ENCODE measurements around the gene ABCA7. TPM values are rescaled to one million over a fixed set of nuclear protein-coding genes. Genes with fewer than 3 reads are reported as not detected.

Gene ABCA7
- total RNA-seq: 10 to 100 TPM in 1 of 2 experiments, 1 to 10 TPM in 1; 9.8 to 11.2 TPM

DNA sequence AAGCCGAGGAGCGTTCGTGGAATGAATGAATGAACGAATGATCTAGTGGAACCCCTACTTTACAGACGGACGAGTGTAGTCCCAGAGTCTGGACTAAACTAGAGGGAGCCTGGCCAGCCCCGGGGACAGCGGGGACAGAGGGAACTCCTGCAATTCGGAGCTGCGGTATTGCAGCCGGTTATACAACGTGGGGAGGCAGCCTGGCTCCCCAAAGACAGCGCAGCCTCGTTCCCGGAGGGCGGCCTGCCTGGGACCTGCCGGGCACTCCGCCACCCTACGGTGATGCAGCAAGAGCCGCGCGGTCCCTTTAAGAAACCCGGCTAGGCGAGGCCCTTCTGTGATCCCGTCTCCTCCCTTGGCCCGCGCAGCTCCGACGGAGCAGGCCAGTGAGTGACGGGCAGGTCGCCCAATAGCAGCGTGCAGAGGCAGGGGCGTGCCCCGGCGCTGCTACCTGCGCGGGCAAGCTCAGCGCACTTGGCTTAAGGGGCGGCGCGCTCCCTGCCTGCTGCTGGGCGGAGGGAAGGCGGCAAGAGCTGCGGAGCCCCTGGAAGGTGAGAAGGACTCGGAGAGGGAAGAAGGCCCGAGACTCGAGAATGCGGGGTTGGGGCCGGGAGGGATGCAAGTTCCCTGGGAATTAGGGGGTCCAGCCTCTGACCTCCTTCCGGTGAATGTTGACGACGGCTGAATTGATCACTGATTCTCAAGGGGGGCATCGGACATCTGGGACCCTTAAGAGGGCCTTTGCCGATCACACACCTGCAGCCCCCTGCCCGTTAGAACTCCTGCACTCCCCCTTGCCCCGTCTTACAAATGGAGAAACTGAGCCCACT is at the start of gene ABCA7:
Gene ABCA7, plus strand, starts transcription at position 462 of the 830 bp plus-strand sequence. CDS start 1,255 bp downstream, outside the sequence.
- Mint-ChIP-seq H3K9me3 (no peaks in the 10 kb centered on the region), H3K4me3 (peak within 1 kb of the TSS; percentile 88), H3K27me3 (no peaks in the 10 kb centered on the region), H3K36me3 (peaks cover 24% of the 10 kb centered on the region), H3K4me1 (peaks cover 49% of the 10 kb centered on the region), H3K27ac (peak within 1 kb of the TSS; percentile 77)
- DNase-seq: peak; percentile 100

- no peaks in the 10 kb centered on the region for H3K27me3 Mint-ChIP-seq
- no peak overlapping the region for H3K27ac Mint-ChIP-seq
- peaks cover 8% of the 10 kb centered on the region for H3K36me3 Mint-ChIP-seq
- no peak for DNase-seq
- no peaks in the 10 kb centered on the region for H3K9me3 Mint-ChIP-seq
- peaks cover 7% of the 10 kb centered on the region for H3K4me1 Mint-ChIP-seq
- no peak overlapping the region for H3K4me3 Mint-ChIP-seq
Observed at GRCh38 chr19:990119-990571, 49.8 kb upstream of the ABCA7 start.

- Mint-ChIP-seq H3K27me3 (no peaks in the 10 kb centered on the region), H3K4me1 (peaks cover 3% of the 10 kb centered on the region), H3K4me3 (no peak overlapping the region), H3K9me3 (no peaks in the 10 kb centered on the region), H3K27ac (no peak overlapping the region), H3K36me3 (peaks cover 8% of the 10 kb centered on the region)
- no peak for DNase-seq
Observed at GRCh38 chr19:990746-991145, 49.2 kb upstream of the ABCA7 start.

DNA sequence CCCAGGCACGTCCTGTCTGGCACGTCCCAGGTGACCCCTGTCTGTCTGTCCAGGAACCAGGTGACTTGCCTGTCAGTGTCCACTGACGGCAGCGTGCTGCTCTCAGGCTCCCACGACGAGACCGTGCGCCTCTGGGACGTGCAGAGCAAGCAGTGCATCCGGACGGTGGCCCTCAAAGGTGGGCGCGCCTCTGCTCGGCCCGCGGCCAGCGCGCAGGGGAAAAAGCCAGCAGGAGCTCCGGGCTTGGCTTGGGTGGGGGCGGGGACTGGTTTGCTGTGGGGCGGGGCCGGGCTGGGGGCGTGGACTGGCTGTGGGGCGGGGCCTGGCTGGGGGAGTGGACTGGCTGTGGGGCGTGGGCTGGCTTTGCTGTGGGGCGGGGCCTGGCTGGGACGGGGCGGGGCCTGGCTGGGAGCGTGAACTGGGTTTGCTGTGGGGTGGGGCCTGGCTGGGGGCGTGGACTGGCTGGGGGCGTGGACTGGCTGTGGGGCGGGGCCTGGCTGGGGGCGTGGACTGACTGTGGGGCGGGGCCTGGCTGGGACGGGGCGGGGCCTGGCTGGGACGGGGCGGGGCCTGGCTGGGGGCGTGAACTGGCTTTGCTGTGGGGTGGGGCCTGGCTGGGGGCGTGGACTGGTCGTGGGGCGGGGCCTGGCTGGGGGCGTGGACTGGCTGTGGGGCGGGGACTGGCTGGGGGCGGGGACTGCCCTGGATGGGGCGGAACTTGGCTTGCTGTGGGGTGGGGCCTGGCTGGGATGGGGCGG is 48.6 kb upstream of the ABCA7 start:
- no peaks in the 10 kb centered on the region for H3K9me3 Mint-ChIP-seq
- H3K4me3 Mint-ChIP-seq: no peak overlapping the region
- peak; percentile 72 for DNase-seq
- peaks cover under 1% of the 10 kb centered on the region for H3K27me3 Mint-ChIP-seq
- H3K36me3 Mint-ChIP-seq: peaks cover 8% of the 10 kb centered on the region
- H3K27ac Mint-ChIP-seq: no peak overlapping the region
- H3K4me1 Mint-ChIP-seq: peaks cover 4% of the 10 kb centered on the region

DNA sequence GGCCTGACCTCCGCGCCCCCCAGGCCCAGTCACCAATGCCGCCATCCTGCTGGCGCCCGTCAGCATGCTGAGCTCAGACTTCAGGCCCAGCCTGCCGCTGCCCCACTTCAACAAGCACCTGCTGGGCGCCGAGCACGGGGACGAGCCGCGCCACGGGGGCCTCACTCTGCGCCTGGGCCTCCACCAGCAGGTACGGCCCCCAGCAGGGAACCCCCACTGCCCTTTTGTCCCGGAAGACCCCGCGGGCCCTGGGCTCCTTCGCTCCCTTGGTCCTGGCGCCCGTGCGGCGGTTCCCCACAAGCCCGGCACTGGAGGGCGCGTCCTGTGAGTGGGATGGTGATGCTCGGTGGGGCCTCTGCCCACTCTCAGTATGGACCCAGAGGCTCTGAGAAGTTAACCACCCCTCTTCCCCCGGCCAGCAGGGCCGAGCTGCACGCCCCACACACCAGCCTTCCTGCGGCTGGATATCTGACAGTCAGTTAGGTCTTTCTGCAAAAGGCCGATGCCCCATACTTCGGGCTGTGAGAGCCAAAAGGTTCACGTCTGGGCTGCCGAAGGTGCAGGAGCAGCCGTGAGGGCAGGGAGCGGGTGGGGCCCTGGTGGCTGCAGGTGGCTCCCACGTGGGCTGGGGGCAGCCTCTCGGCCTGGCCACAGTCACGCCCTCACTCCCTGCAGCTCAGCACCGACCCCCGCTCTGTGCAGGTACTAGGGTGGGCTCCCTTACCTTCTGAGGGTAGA is 47.8 kb upstream of the ABCA7 start:
- no peak overlapping the region for H3K4me3 Mint-ChIP-seq
- H3K9me3 Mint-ChIP-seq: no peaks in the 10 kb centered on the region
- H3K27ac Mint-ChIP-seq: no peak overlapping the region
- H3K4me1 Mint-ChIP-seq: peaks cover 8% of the 10 kb centered on the region
- peaks cover 8% of the 10 kb centered on the region for H3K36me3 Mint-ChIP-seq
- DNase-seq: no peak
- peaks cover 3% of the 10 kb centered on the region for H3K27me3 Mint-ChIP-seq

DNA sequence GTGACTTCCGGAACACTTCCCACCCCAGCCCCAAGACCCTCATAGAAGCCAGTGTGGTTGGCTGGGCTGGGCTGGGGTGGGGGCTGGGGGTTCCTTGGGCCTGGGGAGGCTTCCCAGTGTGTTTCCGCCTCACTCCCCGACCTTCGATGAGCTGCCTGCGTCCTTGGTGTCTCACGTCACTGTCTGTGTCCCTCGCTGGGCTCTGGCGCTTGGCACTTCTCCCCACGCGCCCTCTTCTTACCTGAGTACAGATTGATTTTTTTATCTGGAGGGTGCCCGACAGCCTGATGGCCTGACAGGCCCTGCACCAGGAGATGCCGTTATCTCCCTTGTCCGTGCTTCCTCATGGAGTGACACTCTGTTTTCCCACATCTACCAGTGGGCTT is 47.2 kb upstream of the ABCA7 start:
- Mint-ChIP-seq H3K4me3 (no peak overlapping the region), H3K36me3 (peaks cover 8% of the 10 kb centered on the region), H3K27ac (no peak overlapping the region), H3K27me3 (peaks cover 5% of the 10 kb centered on the region), H3K4me1 (peaks cover 8% of the 10 kb centered on the region), H3K9me3 (no peaks in the 10 kb centered on the region)
- DNase-seq: no peak

- no peak overlapping the region for H3K27ac Mint-ChIP-seq
- peaks cover 6% of the 10 kb centered on the region for H3K4me1 Mint-ChIP-seq
- H3K9me3 Mint-ChIP-seq: no peaks in the 10 kb centered on the region
- peaks cover 13% of the 10 kb centered on the region for H3K27me3 Mint-ChIP-seq
- no peak for DNase-seq
- H3K4me3 Mint-ChIP-seq: no peak overlapping the region
- peaks cover 8% of the 10 kb centered on the region for H3K36me3 Mint-ChIP-seq
Observed at GRCh38 chr19:993361-993830, 46.5 kb upstream of the ABCA7 start.

- no peak for DNase-seq
- Mint-ChIP-seq H3K36me3 (peaks cover 8% of the 10 kb centered on the region), H3K27me3 (peaks cover 17% of the 10 kb centered on the region), H3K9me3 (no peaks in the 10 kb centered on the region), H3K4me3 (no peak overlapping the region), H3K4me1 (peaks cover 6% of the 10 kb centered on the region), H3K27ac (no peak overlapping the region)
Observed at GRCh38 chr19:993831-994393, 46.0 kb upstream of the ABCA7 start.

GRCh38 chr19:994516-994915 is 45.4 kb upstream of the ABCA7 start:
- H3K9me3 Mint-ChIP-seq: no peaks in the 10 kb centered on the region
- H3K27me3 Mint-ChIP-seq: peaks cover 23% of the 10 kb centered on the region
- H3K4me3 Mint-ChIP-seq: no peak overlapping the region

DNA sequence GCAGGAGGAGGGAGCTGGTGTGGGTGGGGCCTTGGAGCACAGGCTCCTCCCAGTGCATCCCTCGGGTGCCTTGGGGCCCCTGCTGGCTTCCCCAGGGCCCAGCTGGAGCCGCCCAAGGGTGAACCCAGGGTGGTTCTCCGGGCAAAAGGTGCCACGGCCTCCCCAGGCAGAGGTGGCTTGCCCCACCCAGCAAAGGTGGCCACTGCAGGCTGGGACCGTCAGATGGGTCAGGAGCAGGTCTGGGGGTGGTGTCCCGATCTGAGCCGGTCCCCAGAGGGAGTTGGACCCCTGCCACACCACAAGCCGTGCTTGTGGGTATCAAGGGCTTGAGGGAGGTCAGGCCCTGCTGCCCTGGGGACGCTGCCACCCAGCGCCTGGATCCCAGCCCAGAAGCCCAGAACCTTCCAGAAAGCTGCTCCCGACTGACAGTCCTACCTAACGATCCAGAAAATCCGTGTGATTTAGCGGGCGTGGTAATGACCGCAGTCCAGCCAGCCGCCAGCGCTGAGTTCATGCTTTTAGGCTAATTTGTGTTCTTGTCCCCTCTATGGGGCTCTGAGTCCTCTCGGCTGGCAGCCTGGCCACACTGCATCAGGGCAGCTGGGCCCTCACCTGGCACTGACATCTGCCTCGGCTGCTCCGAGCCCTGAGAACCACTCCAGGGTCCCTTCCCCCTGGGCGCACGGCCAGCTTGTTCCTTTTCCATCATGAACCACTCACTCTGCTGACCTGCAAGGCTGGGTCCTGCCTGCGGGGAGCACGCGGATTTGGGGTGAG is 44.7 kb upstream of the ABCA7 start:
- peaks cover 8% of the 10 kb centered on the region for H3K36me3 Mint-ChIP-seq
- no peak for DNase-seq
- no peaks in the 10 kb centered on the region for H3K9me3 Mint-ChIP-seq
- H3K4me3 Mint-ChIP-seq: no peak overlapping the region
- H3K4me1 Mint-ChIP-seq: peaks cover 6% of the 10 kb centered on the region
- no peak overlapping the region for H3K27ac Mint-ChIP-seq
- H3K27me3 Mint-ChIP-seq: peaks cover 28% of the 10 kb centered on the region

More at GRCh38 chr19:994516-994915, 45.4 kb upstream of the ABCA7 start:
- H3K27ac Mint-ChIP-seq: no peak overlapping the region
- no peak for DNase-seq
- peaks cover 8% of the 10 kb centered on the region for H3K36me3 Mint-ChIP-seq
- peaks cover 6% of the 10 kb centered on the region for H3K4me1 Mint-ChIP-seq

DNA sequence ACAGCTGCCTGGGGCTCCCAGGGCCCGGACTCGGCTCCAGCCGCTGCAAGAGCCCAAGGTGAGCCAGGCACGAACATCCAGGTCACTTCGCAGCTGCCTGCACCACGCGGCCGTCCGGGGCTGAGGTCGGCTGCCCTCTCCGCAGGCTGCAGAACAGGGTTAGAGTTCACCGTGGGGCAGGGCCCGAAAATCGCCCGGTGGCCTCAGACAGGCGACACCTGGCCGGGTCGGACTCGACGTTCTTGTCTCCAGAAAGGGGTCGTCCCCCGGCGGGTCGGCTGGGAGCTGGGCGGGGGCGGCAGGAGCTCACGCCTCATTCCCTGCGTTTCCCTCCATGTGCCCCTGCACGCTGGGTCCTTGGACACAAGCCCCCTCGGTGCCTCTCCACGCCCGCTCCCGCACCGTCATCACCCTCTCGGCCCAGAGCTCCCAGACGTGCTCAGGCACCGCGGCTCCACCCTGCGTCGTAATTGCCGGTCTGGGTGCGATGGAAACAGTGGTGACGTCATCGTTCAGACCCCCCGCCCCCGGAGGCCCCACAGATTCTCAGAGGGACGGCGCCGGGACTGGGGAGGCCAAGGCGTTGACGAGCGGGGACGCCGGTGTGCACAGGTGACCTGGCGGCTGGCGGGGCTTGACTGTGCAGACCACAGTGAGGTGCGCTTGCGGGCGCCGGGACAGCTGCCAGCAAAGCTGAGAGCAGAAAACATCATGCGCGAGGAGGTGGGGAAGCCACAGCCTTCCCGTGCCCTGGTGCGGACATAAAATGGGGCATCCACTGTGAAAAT is 43.7 kb upstream of the ABCA7 start:
- H3K27me3 Mint-ChIP-seq: peaks cover 34% of the 10 kb centered on the region
- peak overlapping the region; percentile 22 for H3K4me3 Mint-ChIP-seq
- H3K9me3 Mint-ChIP-seq: no peaks in the 10 kb centered on the region
- peak; percentile 77 for DNase-seq
- peaks cover 3% of the 10 kb centered on the region for H3K36me3 Mint-ChIP-seq
- H3K27ac Mint-ChIP-seq: peak overlapping the region; percentile 42
- peaks cover 8% of the 10 kb centered on the region for H3K4me1 Mint-ChIP-seq

DNA sequence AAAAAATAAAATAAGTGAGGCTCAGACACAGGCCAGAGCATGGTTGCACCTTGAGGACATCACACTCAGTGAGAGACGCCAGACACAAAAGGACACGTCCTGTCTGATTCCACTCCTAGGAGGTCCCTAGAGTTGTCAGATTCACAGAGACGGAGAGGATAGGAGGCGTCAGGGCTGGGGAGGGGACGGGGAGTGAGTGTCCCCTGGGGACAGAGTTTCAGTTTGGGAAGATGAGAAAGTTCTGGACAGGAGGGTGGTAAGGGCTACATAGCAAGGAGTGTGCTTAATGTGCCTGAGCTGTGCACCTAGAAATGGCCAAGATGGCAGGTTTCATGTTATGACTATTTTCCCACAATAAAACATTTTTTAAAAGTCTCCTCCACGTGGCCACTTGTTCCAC is 41.8 kb upstream of the ABCA7 start:
- H3K4me3 Mint-ChIP-seq: no peak overlapping the region

GRCh38 chr19:999379-999719 is 40.6 kb upstream of the ABCA7 start:
- Mint-ChIP-seq H3K27ac (no peak overlapping the region), H3K36me3 (no peaks in the 10 kb centered on the region), H3K4me3 (no peak overlapping the region), H3K9me3 (no peaks in the 10 kb centered on the region), H3K27me3 (peaks cover 43% of the 10 kb centered on the region), H3K4me1 (peaks cover 8% of the 10 kb centered on the region)
- no peak for DNase-seq

More for the DNA sequence above, 41.8 kb upstream of the ABCA7 start:
- H3K27ac Mint-ChIP-seq: no peak overlapping the region
- H3K36me3 Mint-ChIP-seq: no peaks in the 10 kb centered on the region
- peaks cover 43% of the 10 kb centered on the region for H3K27me3 Mint-ChIP-seq
- H3K4me1 Mint-ChIP-seq: peaks cover 8% of the 10 kb centered on the region
- H3K9me3 Mint-ChIP-seq: no peaks in the 10 kb centered on the region
- DNase-seq: no peak

Data from activated naive CD8-positive, alpha-beta T cell treated with anti-CD3 and anti-CD28 coated beads for 36 hours (primary cell).